Aorta (tissue), 5 donors: ENCODE data around the gene MRPS22. TPM values are rescaled to one million over a fixed set of nuclear protein-coding genes. Genes with fewer than 3 reads are reported as not detected.
"Not testable (repeated sequence)": the region's sequence is repeated elsewhere in the genome, so short reads cannot be mapped to it uniquely, and the experiment has no call there.

Experiments
- ATAC-seq: fragments of 200-7000 bp; cut with Tn5 transposase; one replicate; pipeline ENCODE4 v1.9.1; 2022; ENCODE audit warnings: moderate library complexity; ENCODE audit not compliant: low FRiP score
- DNase-seq, 2 donors: peaks; one replicate each; pipeline ENCODE4 v3.0.0-alpha.2; 2020
- H3K27ac ChIP-seq, 2 donors: one replicate each; pipeline ENCODE4 v1.5.1; 2013; ENCODE audit warnings: low read length in 2 of 2, mild to moderate bottlenecking in 2 of 2, moderate library complexity in 2 of 2, control low read depth in 1 of 2, inconsistent platforms in 1 of 2, low read depth in 1 of 2
- H3K27me3 ChIP-seq, 2 donors: one replicate each; pipeline ENCODE4 v1.6.1; 2013; ENCODE audit warnings: control low read depth in 1 of 2, low read length in 1 of 2, mild to moderate bottlenecking in 1 of 2, moderate library complexity in 1 of 2; ENCODE audit not compliant: insufficient read depth in 2 of 2, control insufficient read depth in 1 of 2
- H3K36me3 ChIP-seq, 2 donors: one replicate each; pipeline ENCODE4 v1.6.1; 2013; ENCODE audit warnings: control low read depth in 1 of 2, low read length in 1 of 2, mild to moderate bottlenecking in 1 of 2; ENCODE audit not compliant: insufficient read depth in 2 of 2, control insufficient read depth in 1 of 2
- H3K4me1 ChIP-seq, 2 donors: one replicate each; pipeline ENCODE4 v1.6.1; 2013; ENCODE audit warnings: low read length in 2 of 2, control low read depth in 1 of 2, mild to moderate bottlenecking in 1 of 2, moderate library complexity in 1 of 2; ENCODE audit not compliant: insufficient read depth in 2 of 2, control insufficient read depth in 1 of 2
- H3K4me3 ChIP-seq, 2 donors: one replicate each; pipeline ENCODE4 v1.5.1; 2013; ENCODE audit warnings: low read length in 2 of 2, control low read depth in 1 of 2, mild to moderate bottlenecking in 1 of 2
- H3K9me3 ChIP-seq: one replicate; pipeline ENCODE4 v1.6.1; 2013; ENCODE audit warnings: mild to moderate bottlenecking, low read length; ENCODE audit not compliant: control insufficient read depth
- WGBS, 2 donors: extraction: QIAGEN DNeasy Blood & Tissue Kit; methylation state at CpG; one replicate each; pipeline ENCODE4 v1.1.7; 2013; 5-methylcytosine and 5-hydroxymethylcytosine counted together
- intact Hi-C, 2 donors: fragments of 100-400 bp; cut with DNase I; formaldehyde crosslinking; loops; one replicate each; pipeline versions ENCODE4 v1.14.2 to v1.15.0; 2022
- polyA plus RNA-seq, 2 donors: library from polyadenylated mRNA; stranded (reverse); fragments of 200-250 nt; gene quantifications; one replicate each; pipeline ENCODE4 v1.2.3, GENCODE V29; 2013
- total RNA-seq, 2 donors: library from RNA; stranded (reverse); fragmentation: NEBNext Ultra II Directional; extraction: Animal tissue kit (Norgen Biotek cat#: 25700); gene quantifications; one replicate each; pipeline ENCODE4 v1.2.1, GENCODE V29; 2021
- donor health status: healthy with polysubstance abuse.
- donor health status: Bipolar disorder and iron deficiency.
- donor health status: DM: no; HTN: no; CAD: no.
- donor health status: DM: no; HTN: no; CAD: no.
- donor health status: DM: yes; HTN: yes; CAD: no.

Gene MRPS22
- total and polyA plus RNA-seq, 4 donors, result 25.4 to 34.3 (median 31.1) TPM

GRCh38 chr3:139358841-139359562 is 15.2 kb downstream of the MRPS22 start:
- Histone ChIP-seq H3K36me3 (peaks cover 14 to 19% of the 10 kb centered on the region in 2 donors), H3K27ac (no peak overlapping the region), H3K9me3 (no peaks in the 10 kb centered on the region), H3K27me3 (no peaks in the 10 kb centered on the region), H3K4me1 (no peaks in the 10 kb centered on the region), H3K4me3 (no peak overlapping the region)
- DNase-seq (no peak), ATAC-seq (no peak)
- intact Hi-C loops, result no loop called here
- WGBS, 2 donors, result 71 to 79% methylated on average over 3 of the region's 3 CpGs

GRCh38 chr3:139361276-139361675 is 17.5 kb downstream of the MRPS22 start:
- H3K36me3 ChIP-seq, result peaks cover 14 to 18% of the 10 kb centered on the region in 2 donors
- DNase-seq, result no peak
- intact Hi-C loops, result no loop called here
- H3K4me3 ChIP-seq, result no peak overlapping the region
- no peaks in the 10 kb centered on the region for H3K4me1 ChIP-seq
- no peak for ATAC-seq
- no peaks in the 10 kb centered on the region for H3K27me3 ChIP-seq
- no peaks in the 10 kb centered on the region for H3K9me3 ChIP-seq
- 85 to 87% methylated on average over 2 of the region's 2 CpGs for WGBS, 2 donors
- H3K27ac ChIP-seq, result no peak overlapping the region

- H3K4me1 ChIP-seq, result no peaks in the 10 kb centered on the region
- DNase-seq (no peak), ATAC-seq (no peak)
- H3K4me3 ChIP-seq, result no peak overlapping the region
- WGBS, 2 donors, result 81 to 83% methylated on average over 1 of the region's 1 CpG
- H3K27me3 ChIP-seq, result no peaks in the 10 kb centered on the region
- H3K9me3 ChIP-seq, result no peaks in the 10 kb centered on the region
- no peak overlapping the region for H3K27ac ChIP-seq
- intact Hi-C loops, result no loop called here
- H3K36me3 ChIP-seq, result peaks cover 9 to 30% of the 10 kb centered on the region in 2 donors
These were observed 20.7 kb downstream of the MRPS22 start for GRCh38 chr3:139364549-139364948.

- peaks cover 11 to 14% of the 10 kb centered on the region in 2 donors for H3K36me3 ChIP-seq
These were observed 30.3 kb downstream of the MRPS22 start for GRCh38 chr3:139374099-139374498.

GRCh38 chr3:139377378-139377777 is 33.6 kb downstream of the MRPS22 start:
- no peak for ATAC-seq
- Histone ChIP-seq H3K27ac (no peak overlapping the region), H3K9me3 (no peaks in the 10 kb centered on the region), H3K27me3 (no peaks in the 10 kb centered on the region), H3K4me1 (peaks cover 0 to 1% of the 10 kb centered on the region in 2 donors), H3K4me3 (no peak overlapping the region), H3K36me3 (peaks cover 8 to 14% of the 10 kb centered on the region in 2 donors)
- intact Hi-C loops, result no loop called here
- no peak for DNase-seq
- 88% methylated on average over 3 of the region's 3 CpGs for WGBS, 2 donors

More at GRCh38 chr3:139374099-139374498, 30.3 kb downstream of the MRPS22 start:
- intact Hi-C loops, result no loop called here
- WGBS, 2 donors, result 76 to 91% methylated on average over 2 of the region's 2 CpGs
- H3K9me3 ChIP-seq, result no peaks in the 10 kb centered on the region
- H3K4me3 ChIP-seq, result no peak overlapping the region
- H3K27ac ChIP-seq, result no peak overlapping the region
- H3K27me3 ChIP-seq, result no peaks in the 10 kb centered on the region
- ATAC-seq, result no peak
- no peaks in the 10 kb centered on the region for H3K4me1 ChIP-seq
- no peak for DNase-seq

GRCh38 chr3:139378587-139379241 is 34.9 kb downstream of the MRPS22 start:
- H3K27ac ChIP-seq, result no peak overlapping the region
- WGBS, 2 donors, result 75 to 83% methylated on average over 3 of the region's 3 CpGs
- H3K4me1 ChIP-seq, result peaks cover 0 to 1% of the 10 kb centered on the region in 2 donors

GRCh38 chr3:139380575-139380974 is 36.8 kb downstream of the MRPS22 start:
- Histone ChIP-seq H3K27ac (no peak overlapping the region), H3K27me3 (no peaks in the 10 kb centered on the region), H3K4me1 (peaks cover 0 to 1% of the 10 kb centered on the region in 2 donors), H3K9me3 (no peaks in the 10 kb centered on the region), H3K4me3 (no peak overlapping the region), H3K36me3 (peaks cover 2 to 8% of the 10 kb centered on the region in 2 donors)
- 81 to 85% methylated on average over 4 of the region's 4 CpGs for WGBS, 2 donors
- no peak for ATAC-seq
- intact Hi-C loops, result no loop called here
- DNase-seq, result no peak

More at GRCh38 chr3:139378587-139379241, 34.9 kb downstream of the MRPS22 start:
- ATAC-seq (no peak), DNase-seq (no peak)
- Histone ChIP-seq H3K36me3 (peaks cover 2 to 10% of the 10 kb centered on the region in 2 donors), H3K9me3 (no peaks in the 10 kb centered on the region), H3K27me3 (no peaks in the 10 kb centered on the region), H3K4me3 (no peak overlapping the region)
- intact Hi-C loops, result no loop called here

- H3K36me3 ChIP-seq, intact Hi-C loops, H3K4me1 ChIP-seq, H3K4me3 ChIP-seq, ATAC-seq, H3K27me3 ChIP-seq, H3K27ac ChIP-seq, H3K9me3 ChIP-seq, DNase-seq: not testable (repeated sequence)
- 57 to 74% methylated on average over 2 of the region's 2 CpGs for WGBS, 2 donors
These were observed 38.5 kb downstream of the MRPS22 start for GRCh38 chr3:139382291-139382690.

- H3K27ac ChIP-seq, result no peak overlapping the region
- no peaks in the 10 kb centered on the region for H3K27me3 ChIP-seq
- H3K4me1 ChIP-seq, result peaks cover 0 to 3% of the 10 kb centered on the region in 2 donors
- ATAC-seq (no peak), DNase-seq (no peak)
- intact Hi-C loops, result loop anchor here (5.0 kb wide), 1 partner anchor 41 kb away; no protein-coding TSS in a partner anchor
- 64 to 70% methylated on average over 10 of the region's 10 CpGs for WGBS, 2 donors
- H3K36me3 ChIP-seq, result peaks cover 0 to 1% of the 10 kb centered on the region in 2 donors
- peak overlapping the region; percentile 81 to 83 for H3K4me3 ChIP-seq
- H3K9me3 ChIP-seq, result no peaks in the 10 kb centered on the region
These were observed 44.3 kb downstream of the MRPS22 start for GRCh38 chr3:139388077-139388476.
